Renal cortex interstitium (tissue), 11 donors: ENCODE results near the gene BMP2K. TPM values are rescaled to one million over a fixed set of nuclear protein-coding genes. Genes with fewer than 3 reads are reported as not detected.
"Not testable (repeated sequence)": the region's sequence is repeated elsewhere in the genome, so short reads cannot be mapped to it uniquely, and the experiment has no call there.

Experiments
- DNase-seq, 11 donors: peaks; one replicate each; pipeline ENCODE4 v3.0.0-alpha.2; 2013; ENCODE audit warnings: low read depth in 9 of 11, low spot score in 4 of 11; ENCODE audit errors: extremely low read depth in 1 of 11
- polyA plus RNA-seq, 3 donors: library from polyadenylated mRNA; unstranded; fragments of 120-200 nt; gene quantifications; one replicate each; pipeline ENCODE4 v1.2.1, GENCODE V29; 2013; ENCODE audit not compliant: insufficient read length in 3 of 3

Gene BMP2K
- polyA plus RNA-seq, 3 donors: 25.2 to 30.2 (median 26.6) TPM

DNA sequence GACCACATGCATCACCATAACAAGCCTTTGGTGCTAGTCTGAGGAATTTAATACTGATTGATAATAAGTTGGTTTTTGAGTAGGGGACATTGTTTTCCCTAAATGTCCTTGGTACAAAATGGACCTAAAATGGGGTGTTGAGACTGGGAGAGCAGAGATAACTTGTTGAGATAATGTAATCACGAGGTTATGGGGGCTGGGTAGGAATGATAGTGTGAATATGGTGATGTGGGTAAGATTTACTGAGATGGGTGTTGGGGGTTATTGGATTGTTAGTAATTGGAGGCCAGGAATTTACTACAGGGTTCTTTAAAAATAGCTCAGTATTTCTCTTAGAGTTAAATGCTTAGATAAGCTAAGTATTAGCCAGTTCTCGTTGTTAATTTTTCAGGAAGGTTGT is 3.9 kb downstream of the BMP2K start:
- DNase-seq: no peak

DNA sequence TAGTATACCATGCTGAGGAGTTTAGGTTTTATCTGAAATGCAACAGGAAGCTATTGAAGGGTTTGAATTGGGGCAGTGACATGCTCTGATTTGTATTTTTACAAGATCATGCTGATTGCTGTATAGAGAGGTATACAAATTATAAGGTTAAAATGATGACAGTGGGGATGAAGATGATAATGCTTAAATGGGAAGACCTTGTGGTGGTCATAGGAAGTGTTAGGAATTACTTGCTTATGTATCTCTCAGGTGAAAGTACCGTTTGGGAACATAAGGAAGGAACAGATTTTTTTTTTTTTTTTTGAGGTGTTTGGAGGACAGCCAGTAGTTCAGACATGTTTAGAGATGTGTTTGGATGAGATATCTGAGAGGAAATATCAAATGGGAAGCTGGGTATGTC is 5.0 kb downstream of the BMP2K start:
- no peak for DNase-seq

DNA sequence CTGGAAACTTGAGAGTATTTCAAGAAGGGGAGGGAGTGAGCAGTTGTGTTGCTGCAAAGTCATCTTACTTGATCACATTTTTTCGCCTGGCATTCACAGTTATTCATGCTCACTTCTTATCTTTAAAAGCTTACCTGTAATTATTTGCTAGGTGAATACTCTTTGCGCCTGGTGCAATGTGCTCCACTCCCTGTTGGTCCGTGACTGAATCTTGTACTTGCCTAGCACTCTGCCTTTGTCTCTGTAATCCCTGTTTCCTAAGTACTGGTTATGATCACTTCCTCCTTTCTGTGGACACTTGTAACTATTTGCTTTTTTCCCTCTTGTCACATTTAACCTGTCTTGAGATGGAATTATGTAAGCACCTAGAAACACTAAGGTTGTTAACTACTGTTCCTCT is 5.8 kb downstream of the BMP2K start:
- DNase-seq: no peak

DNA sequence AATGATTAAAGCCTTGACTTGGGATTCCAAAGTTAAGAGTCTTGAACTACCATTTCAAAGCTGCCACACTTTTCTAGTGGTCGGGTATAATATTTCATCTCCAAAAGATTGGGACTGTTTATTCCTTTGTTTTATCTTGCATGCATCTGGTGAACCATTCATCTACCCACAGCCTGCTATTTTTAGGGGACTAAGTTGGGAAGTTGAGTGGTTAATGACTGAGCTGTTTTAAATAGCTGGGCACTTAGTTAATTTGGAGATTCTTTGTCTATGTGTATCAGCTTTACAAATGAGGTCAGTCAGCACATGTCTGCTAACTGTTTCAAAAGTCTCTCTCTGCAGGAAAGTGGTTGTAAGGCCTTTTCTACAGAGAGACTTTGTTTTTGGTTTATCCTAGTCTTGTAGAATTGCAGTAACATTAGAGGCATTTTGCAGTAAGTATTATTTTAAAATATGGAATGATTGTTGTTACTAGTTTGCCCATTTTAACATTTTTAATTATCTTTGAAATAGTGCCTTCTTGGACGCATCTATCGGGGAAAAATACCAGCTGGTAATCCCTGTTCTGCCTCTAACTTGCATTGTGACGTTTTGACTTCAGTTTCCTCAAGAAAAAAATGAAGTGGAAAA is 8.2 kb downstream of the BMP2K start:
- DNase-seq: no peak

DNA sequence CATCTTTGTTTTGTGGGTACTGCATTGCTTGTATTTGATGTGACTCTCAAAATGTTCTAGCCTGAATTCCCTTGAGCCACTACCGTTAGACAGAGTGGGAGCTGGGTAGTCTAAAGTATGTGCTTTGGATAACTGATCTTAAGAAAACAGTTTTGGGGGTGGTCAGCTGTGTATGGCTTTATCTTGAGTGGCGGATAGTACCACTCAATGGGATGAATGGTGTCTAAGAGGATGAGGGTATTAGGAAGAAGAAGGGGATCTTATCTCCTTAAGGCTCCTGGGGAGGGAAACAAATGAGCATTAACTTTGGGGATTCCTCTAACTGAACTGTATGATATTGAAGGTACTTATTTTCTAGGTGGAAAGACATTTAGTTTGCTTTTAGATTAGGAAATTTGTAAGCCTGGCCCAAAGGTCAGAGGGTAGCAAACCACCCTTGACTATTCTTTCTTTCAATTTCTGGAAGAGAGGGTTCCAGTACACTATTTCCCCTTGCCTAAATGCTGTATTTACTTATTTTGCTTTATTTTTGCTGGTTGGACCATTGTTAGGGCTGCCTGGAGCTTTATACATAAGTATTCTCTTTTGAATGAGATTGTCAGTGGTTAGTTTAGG is 11.3 kb downstream of the BMP2K start:
- no peak for DNase-seq

DNA sequence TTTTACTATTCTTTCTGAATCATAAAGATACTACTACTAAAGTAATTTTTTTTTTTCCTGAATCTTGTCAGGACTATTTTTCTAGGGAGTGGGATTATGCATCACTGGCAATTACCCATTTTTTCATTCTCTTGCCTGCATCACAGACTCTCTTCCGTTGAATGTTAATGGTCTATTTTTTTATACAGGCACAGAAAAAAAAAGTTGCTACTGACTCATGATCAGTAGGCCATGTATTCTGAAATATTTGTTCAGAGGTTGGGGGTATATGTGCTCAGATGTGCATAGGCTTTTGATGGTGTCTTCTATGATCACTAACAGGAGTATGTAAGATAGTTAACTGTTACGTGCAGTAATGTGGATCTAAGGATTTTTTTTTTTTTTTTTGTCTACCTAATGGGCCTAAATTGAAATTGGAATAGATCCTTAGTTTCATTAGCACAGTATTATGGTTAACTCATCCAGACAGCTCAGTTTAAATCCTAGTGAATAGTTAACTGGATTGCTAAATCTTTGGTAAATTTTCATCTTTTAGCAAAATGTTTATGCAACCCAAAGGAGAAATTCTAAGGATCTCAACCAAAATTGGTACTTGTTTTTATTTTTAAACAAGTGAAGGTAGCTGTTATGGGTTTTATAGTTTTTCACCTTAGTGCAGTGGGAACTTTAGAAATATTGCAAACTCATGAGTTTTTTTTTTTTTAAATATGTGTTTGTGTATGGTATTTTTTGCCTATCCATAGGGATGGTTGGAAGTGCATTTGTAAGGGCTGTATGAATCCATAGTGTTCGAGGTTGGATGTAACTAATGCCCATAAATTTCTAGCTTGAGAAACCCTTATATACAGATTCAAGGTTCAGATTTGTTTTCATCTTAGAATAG is 12.1 kb downstream of the BMP2K start:
- no peak for DNase-seq

DNA sequence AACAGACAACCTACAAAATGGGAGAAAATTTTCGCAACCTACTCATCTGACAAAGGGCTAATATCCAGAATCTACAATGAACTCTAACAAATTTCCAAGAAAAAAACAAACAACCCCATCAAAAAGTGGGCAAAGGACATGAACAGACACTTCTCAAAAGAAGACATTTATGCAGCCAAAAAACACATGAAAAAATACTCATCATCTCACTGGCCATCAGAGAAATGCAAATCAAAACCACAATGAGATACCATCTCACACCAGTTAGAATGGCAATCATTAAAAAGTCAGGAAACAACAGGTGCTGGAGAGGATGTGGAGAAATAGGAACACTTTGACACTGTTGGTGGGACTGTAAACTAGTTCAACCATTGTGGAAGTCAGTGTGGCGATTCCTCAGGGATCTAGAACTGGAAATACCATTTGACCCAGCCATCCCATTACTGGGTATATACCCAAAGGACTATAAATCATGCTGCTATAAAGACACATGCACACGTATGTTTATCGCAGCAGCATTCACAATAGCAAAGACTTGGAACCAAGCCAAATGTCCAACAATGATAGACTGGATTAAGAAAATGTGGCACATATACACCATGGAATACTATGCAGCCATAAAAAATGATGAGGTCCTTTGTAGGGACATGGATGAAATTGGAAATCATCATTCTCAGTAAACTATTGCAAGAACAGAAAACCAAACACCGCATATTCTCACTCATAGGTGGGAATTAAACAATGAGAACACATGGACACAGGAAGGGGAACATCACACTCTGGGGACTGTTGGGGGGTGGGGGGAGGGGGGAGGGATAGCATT is 19.7 kb downstream of the BMP2K start:
- not testable (repeated sequence) for DNase-seq

DNA sequence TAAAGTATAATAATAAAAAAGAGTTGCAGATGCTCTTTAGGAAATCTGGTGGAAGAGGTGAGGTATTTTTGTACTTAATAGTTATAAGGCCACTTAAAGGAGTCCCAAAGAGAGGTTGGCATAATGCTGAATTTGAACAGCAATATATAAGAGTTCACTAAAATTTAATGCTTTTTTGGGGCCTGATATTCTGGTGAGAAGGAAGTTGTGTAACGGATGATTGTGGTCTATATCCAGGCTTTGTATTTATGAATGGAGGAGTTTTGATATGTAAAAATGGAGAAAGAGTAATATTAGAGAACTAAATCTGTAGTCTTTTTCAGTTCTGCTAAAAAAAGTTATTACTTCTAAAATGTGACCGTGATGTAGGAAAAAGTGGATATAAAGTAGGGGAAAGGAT is 20.4 kb downstream of the BMP2K start:
- no peak for DNase-seq

DNA sequence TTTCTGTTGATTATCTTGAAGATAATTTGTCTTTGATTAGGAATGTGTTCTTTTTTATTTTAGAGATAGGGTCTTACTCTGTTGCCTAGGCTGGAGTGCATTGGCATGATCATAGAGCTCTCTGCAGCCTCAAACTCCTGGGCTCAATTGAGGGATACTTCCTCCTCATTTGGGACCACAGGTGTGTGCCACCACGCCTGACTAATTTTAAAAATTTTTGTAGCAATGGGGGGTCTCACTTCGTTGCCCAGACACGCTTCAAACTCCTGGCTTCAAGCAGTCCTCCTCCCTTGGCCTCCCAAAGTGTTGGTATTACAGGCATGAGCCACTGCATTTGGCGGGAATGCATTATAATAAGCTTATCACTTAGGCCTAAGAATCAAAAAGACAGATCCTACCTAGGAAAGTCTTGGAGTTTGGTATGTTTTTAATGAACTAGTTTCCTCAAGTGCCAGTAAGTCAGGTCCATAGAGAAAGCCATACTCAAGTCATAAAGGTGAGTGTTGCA is 21.7 kb downstream of the BMP2K start:
- no peak for DNase-seq

DNA sequence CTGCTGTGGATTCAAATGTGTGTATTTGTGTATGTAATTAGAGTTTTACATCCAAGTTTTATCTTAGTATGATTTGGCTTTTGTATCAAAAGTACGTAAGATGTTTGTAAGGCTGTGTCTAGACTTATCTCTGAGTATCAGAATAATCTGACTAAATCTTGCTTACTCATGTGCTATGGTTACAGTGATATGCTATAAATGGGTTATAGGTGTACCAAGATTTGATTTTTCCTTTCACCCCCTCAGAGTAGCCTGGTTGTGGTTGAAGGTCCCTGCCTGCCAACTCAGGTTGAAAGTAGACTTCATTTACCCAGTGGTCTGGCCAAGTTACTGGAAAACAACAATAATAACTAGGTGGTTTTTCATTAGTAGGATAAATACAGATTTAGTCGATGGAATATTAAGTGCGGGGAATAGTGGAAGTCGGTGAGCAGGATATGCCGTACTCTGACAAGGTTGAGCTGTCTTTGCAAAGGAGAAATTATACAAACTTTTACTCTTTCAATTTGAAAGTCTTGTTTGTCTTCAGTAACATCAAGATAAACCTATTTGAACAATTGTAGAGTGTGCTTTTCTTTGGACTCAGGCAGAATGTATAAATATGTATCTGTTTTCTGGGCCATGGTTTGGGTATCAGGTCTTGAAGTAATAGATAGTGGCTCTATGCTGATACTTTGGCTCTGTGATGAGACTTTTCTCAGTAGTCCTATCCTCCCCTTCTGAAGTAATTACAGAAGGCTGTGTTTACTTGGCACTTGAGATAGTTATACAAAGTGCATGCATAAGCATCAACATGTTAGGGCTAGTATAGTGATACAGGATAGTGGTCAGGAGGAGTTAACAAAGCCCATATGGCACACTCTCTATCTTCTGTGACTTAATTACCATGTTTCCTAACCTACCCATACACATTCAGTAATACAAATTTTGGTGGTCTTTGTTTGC is 23.7 kb downstream of the BMP2K start:
- DNase-seq: no peak

DNA sequence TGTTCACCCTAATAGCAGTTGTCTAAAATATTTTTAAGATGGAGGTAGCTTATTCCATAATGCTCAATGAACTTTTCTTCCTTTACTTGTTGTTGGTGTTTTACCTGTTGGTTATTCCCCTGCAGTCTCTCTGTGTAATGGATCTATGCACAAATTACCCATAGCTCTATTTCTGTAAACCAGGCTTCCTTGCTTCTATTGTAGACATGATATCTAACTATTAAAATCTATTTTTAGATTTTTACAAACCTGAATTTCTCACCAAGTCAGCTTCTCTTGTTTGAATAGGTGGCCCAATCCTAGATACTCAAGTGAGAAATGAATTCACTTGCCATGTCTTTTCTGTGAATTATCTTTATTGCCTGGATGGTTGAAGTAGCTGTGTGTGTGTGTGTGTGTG is 24.8 kb downstream of the BMP2K start:
- DNase-seq: no peak

DNA sequence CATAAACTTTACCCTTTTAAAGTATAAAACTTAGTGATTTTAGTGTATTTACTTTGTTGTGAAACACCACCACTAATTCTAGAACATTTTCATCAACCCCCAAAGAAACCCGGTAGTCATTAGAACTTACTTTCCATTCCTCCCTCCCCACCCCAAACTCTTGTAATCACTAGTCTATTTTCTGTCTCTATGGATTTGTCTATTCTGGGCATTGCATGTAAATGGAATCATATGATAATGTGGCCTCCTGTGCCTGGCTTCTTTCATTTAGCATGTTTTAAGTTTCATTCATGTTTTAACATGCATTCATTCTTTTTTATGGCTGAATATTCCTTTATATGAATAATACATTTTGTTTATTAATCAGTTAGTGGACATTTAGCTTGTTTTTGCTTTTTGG is 27.8 kb downstream of the BMP2K start:
- no peak for DNase-seq

DNA sequence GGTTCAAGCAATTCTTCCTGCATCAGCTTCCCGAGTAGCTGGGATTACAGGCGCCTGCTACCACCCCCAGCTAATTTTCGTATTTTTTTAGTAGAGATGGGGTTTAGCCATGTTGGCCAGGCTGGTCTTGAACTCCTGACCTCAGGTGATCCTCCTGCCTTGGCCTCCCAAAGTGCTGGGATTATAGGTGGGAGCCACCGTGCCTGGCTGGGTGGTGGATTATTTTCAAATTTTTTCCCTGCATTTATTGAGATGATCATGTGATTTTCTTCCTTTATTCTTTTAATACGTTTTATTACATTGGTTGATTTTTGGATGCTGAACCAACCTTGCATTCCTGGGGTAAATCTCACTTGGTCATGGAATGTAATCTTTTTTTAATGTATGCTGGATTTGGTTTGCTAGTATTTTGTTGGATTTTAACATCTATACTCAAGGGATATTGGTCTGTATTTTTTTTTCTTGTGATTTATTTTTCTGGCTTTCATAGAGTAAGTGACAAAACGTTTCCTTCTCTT is 30.9 kb downstream of the BMP2K start:
- no peak for DNase-seq

DNA sequence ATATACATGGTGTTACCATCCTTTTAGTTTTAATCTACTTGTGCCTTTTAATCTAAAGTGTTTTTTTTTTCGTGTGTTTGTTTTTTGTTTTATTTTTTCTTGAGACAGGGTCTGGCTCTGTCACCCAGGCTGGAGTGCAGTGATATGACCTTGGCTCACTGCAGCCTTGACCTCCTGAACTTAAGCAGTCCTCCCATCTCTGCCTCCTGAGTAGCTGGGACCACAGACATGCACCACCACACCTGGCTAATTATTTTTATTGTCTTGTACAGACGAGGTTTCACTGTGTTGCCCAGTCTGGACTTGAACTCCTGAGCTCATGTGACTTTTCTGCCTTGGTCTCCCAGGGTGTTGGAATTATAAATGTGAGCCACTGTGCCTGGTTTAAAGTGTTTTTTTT is 33.1 kb downstream of the BMP2K start:
- DNase-seq: no peak

DNA sequence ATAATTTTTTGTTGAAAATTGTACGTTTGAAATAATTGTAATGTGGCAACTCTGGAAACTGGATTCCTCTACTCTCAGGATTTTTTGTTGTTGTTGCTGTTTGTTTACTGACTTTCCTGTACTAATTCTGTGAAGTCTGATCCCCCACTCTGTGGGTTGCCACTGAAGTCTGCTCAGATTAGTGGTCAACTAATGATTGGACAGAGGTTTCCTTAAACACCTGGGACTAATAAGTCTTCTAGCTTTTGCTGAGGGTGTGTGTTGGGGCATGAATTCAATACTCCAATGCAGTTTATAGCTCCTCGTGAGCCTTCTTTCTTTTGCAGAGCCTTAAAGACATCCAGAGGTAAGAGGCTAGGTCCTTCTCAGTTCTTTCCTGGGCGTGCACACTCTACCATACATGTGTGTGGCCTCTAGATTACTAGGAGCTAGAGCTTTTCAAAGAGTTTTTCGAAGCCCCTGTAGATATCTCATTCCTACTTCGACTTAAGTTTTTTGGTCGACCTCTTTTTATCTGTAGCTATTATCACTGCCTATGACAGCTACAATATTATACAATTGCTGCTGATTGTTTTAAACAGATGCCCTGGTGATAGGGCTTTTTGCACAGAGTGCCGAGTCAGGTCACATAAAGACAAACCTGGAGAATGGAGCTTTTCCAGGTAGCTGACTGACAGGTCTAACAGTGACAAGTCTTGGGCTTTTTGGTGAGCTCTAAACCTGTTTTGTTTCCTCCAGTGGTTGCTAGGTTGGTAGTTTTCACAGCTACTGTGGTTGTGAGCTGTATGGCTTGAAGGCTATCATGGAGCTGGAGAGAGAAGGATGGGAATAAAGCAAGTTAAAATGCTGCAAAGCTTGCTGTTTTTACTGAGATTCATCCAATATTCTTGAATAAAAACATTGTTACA is 34.0 kb downstream of the BMP2K start:
- DNase-seq: no peak

DNA sequence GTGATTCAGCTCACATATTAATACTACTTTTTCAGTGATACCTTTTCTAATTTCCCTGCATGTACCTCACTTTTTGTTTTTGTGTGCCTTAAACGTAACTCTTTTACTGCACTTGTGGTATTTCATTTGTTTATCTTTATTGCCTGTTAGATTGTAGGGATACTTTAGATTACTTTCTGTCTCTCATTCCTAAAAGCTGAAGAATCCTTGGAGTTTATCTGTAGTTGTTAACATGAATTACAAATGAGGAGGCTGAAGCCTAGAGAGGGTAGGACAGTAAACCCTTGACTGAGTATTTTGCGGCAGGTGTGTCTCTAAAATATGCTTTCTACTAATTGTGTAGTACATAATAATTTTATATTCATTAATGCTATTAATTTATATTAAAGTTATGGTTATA is 34.9 kb downstream of the BMP2K start:
- no peak for DNase-seq

DNA sequence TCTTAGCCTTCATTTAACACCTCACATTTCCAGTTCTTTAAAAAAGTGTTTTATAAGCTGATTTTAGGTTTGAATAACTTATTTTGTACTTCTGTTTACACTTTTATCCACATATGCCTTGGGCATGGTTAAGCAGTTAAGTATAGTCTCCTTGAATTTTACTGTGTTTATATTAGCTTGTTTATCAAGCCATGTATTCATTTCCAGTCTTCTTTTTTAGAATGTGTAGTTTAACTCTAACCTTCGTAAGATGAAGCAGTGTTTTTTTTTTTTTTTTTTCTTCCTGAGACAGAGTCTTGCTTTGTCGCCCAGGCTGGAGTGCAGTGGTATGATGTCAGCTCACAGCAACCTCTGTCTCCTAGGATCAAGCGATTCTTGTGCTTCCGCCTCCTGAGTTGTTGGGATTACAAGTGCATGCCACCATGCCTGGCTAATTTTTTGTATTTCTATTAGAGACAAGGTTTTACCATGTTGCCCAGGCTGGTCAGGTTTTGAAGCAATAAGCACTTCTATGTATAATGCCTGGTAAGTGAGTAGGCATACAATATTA is 42.5 kb downstream of the BMP2K start:
- no peak for DNase-seq
